H9 (cell line): ENCODE results near the gene SOBP. TPM values are rescaled to one million over a fixed set of nuclear protein-coding genes. Genes with fewer than 3 reads are reported as not detected.

Source experiments
- DNase-seq: peaks from one replicate; pipeline ENCODE4 v3.0.0-alpha.2; 2017
- H2AFZ ChIP-seq: one replicate; pipeline ENCODE4 v1.6.1; 2013; ENCODE audit warnings: mild to moderate bottlenecking, low read length, control low read depth, moderate library complexity
- H2AK5ac ChIP-seq: 2 replicates; pipeline ENCODE4 v1.6.1; 2013; ENCODE audit warnings: low read length, control low read depth, mixed read lengths; ENCODE audit not compliant: insufficient read length
- H2BK120ac ChIP-seq: one replicate; pipeline ENCODE4 v1.6.1; 2013; ENCODE audit warnings: low read depth, mild to moderate bottlenecking, low read length, control low read depth, inconsistent platforms; ENCODE audit not compliant: poor library complexity, severe bottlenecking
- H2BK12ac ChIP-seq: 2 replicates; pipeline ENCODE4 v1.6.1; 2013; ENCODE audit warnings: low read length, control low read depth, mixed read lengths, low read depth; ENCODE audit not compliant: insufficient read length
- H2BK15ac ChIP-seq: 2 replicates; pipeline ENCODE4 v1.6.1; 2013; ENCODE audit warnings: low read depth, low read length, control low read depth
- H2BK20ac ChIP-seq: one replicate; pipeline ENCODE4 v1.6.1; 2013; ENCODE audit warnings: low read depth, mild to moderate bottlenecking, low read length, control low read depth, inconsistent platforms; ENCODE audit not compliant: poor library complexity, severe bottlenecking
- H2BK5ac ChIP-seq: 2 replicates; pipeline ENCODE4 v1.6.1; 2013; ENCODE audit warnings: low read length, control low read depth, mixed read lengths; ENCODE audit not compliant: insufficient read length
- H3K14ac ChIP-seq: 2 replicates; pipeline ENCODE4 v1.6.1; 2013; ENCODE audit warnings: low read length, control low read depth; ENCODE audit not compliant: insufficient read depth
- H3K18ac ChIP-seq: 2 replicates; pipeline ENCODE4 v1.6.1; 2013; ENCODE audit warnings: low read depth, mild to moderate bottlenecking, mixed read lengths, low read length, control low read depth; ENCODE audit not compliant: insufficient read length
- H3K23ac ChIP-seq: 2 replicates; pipeline ENCODE4 v1.6.1; 2013; ENCODE audit warnings: low read length, control low read depth, mixed read lengths, low read depth; ENCODE audit not compliant: insufficient read length
- H3K23me2 ChIP-seq: 2 replicates; pipeline ENCODE4 v1.6.1; 2013; ENCODE audit warnings: low read depth, mild to moderate bottlenecking, mixed read lengths, low read length, control low read depth; ENCODE audit not compliant: insufficient read length, poor library complexity, severe bottlenecking
- H3K27ac ChIP-seq: 2 replicates; pipeline ENCODE4 v1.5.1; 2013; ENCODE audit warnings: low read length, control low read depth, mixed read lengths, low read depth; ENCODE audit not compliant: insufficient read length
- H3K27me3 ChIP-seq: 2 replicates; pipeline ENCODE4 v1.6.1; 2013; ENCODE audit warnings: low read length, control low read depth, inconsistent platforms; ENCODE audit not compliant: insufficient read depth
- H3K4ac ChIP-seq: 2 replicates; pipeline ENCODE4 v1.6.1; 2013; ENCODE audit warnings: low read depth, mild to moderate bottlenecking, control low read depth, inconsistent platforms, low read length, moderate library complexity
- H3K4me1 ChIP-seq: 2 replicates; pipeline ENCODE4 v1.6.1; 2013; ENCODE audit warnings: low read length, control low read depth, inconsistent platforms; ENCODE audit not compliant: insufficient read depth
- H3K4me2 ChIP-seq: 2 replicates; pipeline ENCODE4 v1.6.1; 2013; ENCODE audit warnings: low read length, control low read depth, mixed read lengths; ENCODE audit not compliant: insufficient read length, insufficient read depth
- H3K56ac ChIP-seq: 2 replicates; pipeline ENCODE4 v1.6.1; 2013; ENCODE audit warnings: low read depth, mild to moderate bottlenecking, mixed read lengths, low read length, control low read depth; ENCODE audit not compliant: insufficient read length
- H3K79me1 ChIP-seq: 2 replicates; pipeline ENCODE4 v1.6.1; 2013; ENCODE audit warnings: low read depth, mild to moderate bottlenecking, moderate library complexity, low read length, control low read depth, inconsistent platforms; ENCODE audit not compliant: insufficient read depth, poor library complexity, severe bottlenecking
- H3K79me2 ChIP-seq: 2 replicates; pipeline ENCODE4 v1.6.1; 2013; ENCODE audit warnings: low read length, control low read depth, inconsistent platforms; ENCODE audit not compliant: insufficient read depth
- H3K9ac ChIP-seq: 2 replicates; pipeline ENCODE4 v1.6.1; 2013; ENCODE audit warnings: low read length, control low read depth, mixed read lengths; ENCODE audit not compliant: insufficient read length; ENCODE audit errors: extremely low read depth
- H3K9me3 ChIP-seq: one replicate; pipeline ENCODE4 v1.6.1; 2013; ENCODE audit warnings: low read depth, low read length, inconsistent platforms; ENCODE audit not compliant: control insufficient read depth
- H3T11ph ChIP-seq: one replicate; pipeline ENCODE4 v1.6.1; 2013; ENCODE audit warnings: mild to moderate bottlenecking, low read length, control low read depth, inconsistent platforms
- H4K20me1 ChIP-seq: one replicate; pipeline ENCODE4 v1.6.1; 2013; ENCODE audit not compliant: control insufficient read depth, insufficient read length, insufficient read depth
- H4K5ac ChIP-seq: 2 replicates; pipeline ENCODE4 v1.6.1; 2013; ENCODE audit warnings: low read depth, mild to moderate bottlenecking, mixed read lengths, low read length, control low read depth; ENCODE audit not compliant: insufficient read length
- H4K8ac ChIP-seq: replicated peaks from 2 replicates; pipeline ENCODE4 v1.6.1; 2013; ENCODE audit warnings: low read length, control low read depth, mixed read lengths, low read depth; ENCODE audit not compliant: insufficient read length
- H4K91ac ChIP-seq: 2 replicates; pipeline ENCODE4 v1.6.1; 2013; ENCODE audit warnings: low read depth, mild to moderate bottlenecking, moderate library complexity, mixed read lengths, low read length, control low read depth; ENCODE audit not compliant: insufficient read length
- H3K27ac Mint-ChIP-seq, 3 experiments: 2 replicates in 2 of 3; 3 replicates in 1 of 3; pipeline ENCODE4 v1.8.0; 2020 to 2021; ENCODE audit warnings: mixed read lengths in 3 of 3, mild to moderate bottlenecking in 1 of 3, moderate library complexity in 1 of 3
- H3K27me3 Mint-ChIP-seq: 2 replicates; pipeline ENCODE4 v1.8.0; 2021; ENCODE audit warnings: low read depth, mild to moderate bottlenecking, moderate library complexity, mixed read lengths
- H3K36me3 Mint-ChIP-seq, 3 experiments: 2 replicates in 2 of 3; 3 replicates in 1 of 3; pipeline ENCODE4 v1.8.0; 2020 to 2021; ENCODE audit warnings: low read depth in 3 of 3, mixed read lengths in 3 of 3; ENCODE audit not compliant: insufficient read depth in 1 of 3
- H3K4me1 Mint-ChIP-seq, 2 experiments: 2 replicates each; pipeline ENCODE4 v1.8.0; 2020; ENCODE audit warnings: mixed read lengths in 2 of 2
- H3K4me3 Mint-ChIP-seq, 2 experiments: 2 replicates in 1 of 2; 3 replicates in 1 of 2; pipeline ENCODE4 v1.8.0; 2020 to 2021; ENCODE audit warnings: mild to moderate bottlenecking in 2 of 2, mixed read lengths in 2 of 2, moderate library complexity in 1 of 2
- H3K9me3 Mint-ChIP-seq, 2 experiments: 2 replicates in 1 of 2; 3 replicates in 1 of 2; pipeline ENCODE4 v1.8.0; 2020; ENCODE audit warnings: mild to moderate bottlenecking in 2 of 2, mixed read lengths in 2 of 2, moderate library complexity in 1 of 2
- CTCF ChIP-seq: fragments of 200-600 bp; sonication (generic); conservative IDR thresholded peaks from 3 replicates; pipeline ENCODE4 v1.8.0; 2021; ENCODE audit warnings: antibody characterized with exemption, mild to moderate bottlenecking
- WGBS: extraction: QIAGEN DNeasy Blood & Tissue Kit; methylation state at CpG from one replicate; pipeline ENCODE4 v1.1.7; 2013; ENCODE audit warnings: missing lambda C conversion rate, low lambda C conversion rate, mixed read lengths; ENCODE audit not compliant: insufficient read length; ENCODE audit errors: extremely low coverage; 5-methylcytosine and 5-hydroxymethylcytosine counted together
- total RNA-seq: library from RNA; stranded (reverse); gene quantifications from 2 replicates; pipeline ENCODE4 v1.2.1, GENCODE V29; 2021

Gene SOBP
- total RNA-seq, 1 experiment from 2014 or later, result 4.3 TPM

GRCh38 chr6:107674995-107675738 is 185.2 kb downstream of the SOBP start:
- H4K91ac ChIP-seq, result no peak overlapping the region
- no peak overlapping the region for H2BK120ac ChIP-seq
- H3K56ac ChIP-seq, result no peak overlapping the region
- no peaks in the 10 kb centered on the region for H4K20me1 ChIP-seq
- no peak overlapping the region for H3K14ac ChIP-seq
- H3K27ac ChIP-seq, result no peak overlapping the region
- H3K79me1 ChIP-seq, result no peaks in the 10 kb centered on the region
- H2BK5ac ChIP-seq, result no peak overlapping the region
- TF ChIP-seq CTCF, result peak; percentile 98
- DNase-seq, result peak; percentile 92
- H3K23ac ChIP-seq, result no peak overlapping the region
- H3K9ac ChIP-seq, result no peak overlapping the region
- H3K79me2 ChIP-seq, result no peaks in the 10 kb centered on the region
- Mint-ChIP-seq H3K4me3 (peak overlapping the region; percentile 56 to 63; a peak in 4 of 5 replicates), H3K36me3 (no peaks in the 10 kb centered on the region), H3K27me3 (peaks cover 10% of the 10 kb centered on the region), H3K9me3 (no peaks in the 10 kb centered on the region), H3K27ac (peak overlapping the region in 2 of 3 experiments; percentile 32 to 85; a peak in 3 of 7 replicates), H3K4me1 (peaks cover 26 to 32% of the 10 kb centered on the region in 2 experiments)
- H3K23me2 ChIP-seq, result no peaks in the 10 kb centered on the region
- WGBS, result no CpG with 5 or more reads among the region's 15 CpGs
- H2AFZ ChIP-seq, result no peak overlapping the region
- no peak overlapping the region for H4K8ac ChIP-seq
- H2BK15ac ChIP-seq, result no peak overlapping the region
- H3T11ph ChIP-seq, result no peak overlapping the region
- H2AK5ac ChIP-seq, result no peak overlapping the region
- no peak overlapping the region for H3K4me2 ChIP-seq
- H2BK12ac ChIP-seq, result no peak overlapping the region
- H3K18ac ChIP-seq, result no peak overlapping the region
- no peaks in the 10 kb centered on the region for H3K27me3 ChIP-seq
- H3K4ac ChIP-seq, result no peak overlapping the region
- H4K5ac ChIP-seq, result no peak overlapping the region
- no peaks in the 10 kb centered on the region; the same call in 1 of the 2 replicates for H3K4me1 ChIP-seq
- no peaks in the 10 kb centered on the region for H3K9me3 ChIP-seq
- H2BK20ac ChIP-seq, result no peak overlapping the region
